GM21529 (cell line): ENCODE results near the gene COL7A1.

Experiments
- ATAC-seq: cut with Tn5 transposase; IDR thresholded peaks from one replicate; pipeline ENCODE4 v1.9.1; 2021; ENCODE audit not compliant: unreplicated experiment

Gene COL7A1

DNA sequence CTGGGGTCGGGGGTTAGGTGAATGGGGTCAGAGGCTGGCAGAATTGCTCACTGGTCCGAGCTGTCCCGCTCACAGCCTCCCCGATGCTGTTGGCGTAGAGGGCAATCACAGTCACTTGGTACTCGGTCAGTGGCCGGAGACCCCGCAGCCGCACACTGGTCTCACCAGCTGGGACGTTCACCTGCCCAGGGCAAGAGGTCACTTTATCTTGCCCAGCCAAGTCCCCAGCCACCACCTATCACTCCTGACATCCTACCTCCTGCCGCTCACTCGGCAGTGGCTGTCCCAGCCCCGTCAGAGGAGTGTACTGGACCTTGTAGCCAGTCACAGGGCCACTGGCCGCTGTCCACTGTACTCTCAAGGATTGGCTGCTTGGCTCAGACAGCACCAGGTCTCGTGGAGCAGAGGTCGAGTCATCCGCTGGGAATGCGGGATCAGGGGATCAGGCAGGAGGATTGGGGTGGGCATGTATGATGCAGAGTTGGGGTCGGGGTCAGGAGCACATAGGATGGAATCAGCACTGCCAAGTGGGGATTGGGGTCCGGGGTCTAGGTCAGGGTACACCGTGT is 2.5 kb downstream of the COL7A1 start:
- no peak for ATAC-seq

DNA sequence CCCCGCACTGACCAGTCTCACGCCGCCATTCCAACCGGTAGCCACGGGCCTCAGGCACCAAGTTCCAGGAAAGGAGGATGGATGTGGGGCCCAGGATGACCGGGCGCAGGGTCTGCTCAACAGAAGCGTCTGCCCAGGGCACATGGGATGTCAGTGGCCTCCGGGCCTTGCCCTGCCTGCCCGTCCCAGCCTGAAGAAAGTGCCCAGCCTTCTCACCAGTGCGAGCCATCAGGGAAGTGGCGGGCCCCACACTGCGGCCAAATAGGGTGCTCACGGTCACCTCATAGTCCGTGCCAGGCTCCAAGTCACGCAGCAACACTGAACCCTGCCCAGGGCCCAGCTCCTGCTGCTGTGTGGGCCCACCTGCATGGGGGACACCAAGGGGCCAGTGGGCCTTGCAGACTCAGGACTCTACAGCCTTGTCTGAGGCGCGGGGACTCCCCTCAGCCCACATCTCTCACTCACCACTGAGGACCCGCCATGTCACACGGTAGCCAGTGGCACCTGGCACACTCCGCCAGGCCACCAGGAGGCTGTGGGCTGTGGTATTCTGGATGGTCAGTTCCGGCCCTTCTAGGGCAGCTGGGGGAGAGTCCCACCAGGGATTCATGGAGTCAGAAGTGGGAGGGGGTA is 3.1 kb downstream of the COL7A1 start:
- ATAC-seq: no peak

DNA sequence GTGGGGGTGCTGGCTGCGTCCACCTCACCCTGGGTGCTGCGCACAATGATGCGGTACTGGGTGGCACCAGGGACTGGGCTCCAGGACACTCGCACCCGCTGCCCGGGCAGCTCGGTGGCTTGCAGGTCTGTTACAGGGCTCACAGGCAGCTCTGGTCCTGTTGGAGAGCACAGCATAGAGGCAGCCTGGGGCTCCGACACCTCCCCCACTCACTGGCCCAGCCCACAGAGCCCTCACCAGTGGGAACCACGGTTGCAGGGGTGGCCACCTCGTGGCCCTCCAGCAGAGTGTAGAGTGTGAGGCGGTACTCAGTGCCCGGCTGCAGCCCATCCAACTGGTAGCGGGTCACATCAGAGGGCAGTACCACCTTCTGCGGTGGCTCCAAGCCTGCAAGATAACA is 3.7 kb downstream of the COL7A1 start:
- no peak for ATAC-seq

DNA sequence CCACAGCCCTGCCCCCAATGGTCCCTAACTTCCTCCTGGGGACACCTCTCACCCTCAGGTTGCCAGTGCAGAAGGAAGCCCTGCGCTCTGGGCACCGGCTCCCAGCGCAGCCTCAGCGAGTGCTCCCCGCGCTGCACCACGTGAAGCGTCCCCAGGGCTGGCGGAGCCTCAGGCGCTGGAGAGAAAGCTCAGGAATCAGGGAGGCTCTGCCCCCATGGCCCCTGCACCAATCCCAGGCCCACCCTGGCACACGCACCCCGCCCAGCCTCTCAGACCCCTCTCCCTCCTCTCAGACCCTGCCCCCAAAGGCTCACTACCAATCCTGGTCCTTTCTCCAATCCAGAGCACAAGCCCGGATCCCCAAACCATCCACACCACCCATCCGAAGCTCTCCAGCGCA is 6.9 kb downstream of the COL7A1 start:
- ATAC-seq: no peak

DNA sequence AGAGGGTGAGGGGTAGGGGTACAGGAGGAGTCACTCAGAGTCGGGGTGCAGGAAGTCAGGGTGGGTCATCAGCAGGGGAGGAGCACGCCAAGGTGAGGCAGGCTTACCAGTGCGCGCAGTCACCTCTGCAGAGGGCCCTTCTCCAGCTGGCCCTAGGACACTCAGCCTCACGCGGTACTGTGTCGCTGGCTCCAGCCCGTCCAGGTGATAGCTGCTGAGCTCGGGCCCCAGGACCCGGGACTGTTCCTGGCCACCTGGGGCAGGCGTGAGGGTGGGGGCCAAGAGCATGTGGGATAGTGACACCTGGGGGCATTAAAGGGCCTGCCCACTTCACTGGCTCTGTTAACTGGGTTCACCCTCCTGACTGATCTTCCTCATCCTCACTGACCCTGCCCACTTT is 7.4 kb downstream of the COL7A1 start:
- no peak for ATAC-seq

DNA sequence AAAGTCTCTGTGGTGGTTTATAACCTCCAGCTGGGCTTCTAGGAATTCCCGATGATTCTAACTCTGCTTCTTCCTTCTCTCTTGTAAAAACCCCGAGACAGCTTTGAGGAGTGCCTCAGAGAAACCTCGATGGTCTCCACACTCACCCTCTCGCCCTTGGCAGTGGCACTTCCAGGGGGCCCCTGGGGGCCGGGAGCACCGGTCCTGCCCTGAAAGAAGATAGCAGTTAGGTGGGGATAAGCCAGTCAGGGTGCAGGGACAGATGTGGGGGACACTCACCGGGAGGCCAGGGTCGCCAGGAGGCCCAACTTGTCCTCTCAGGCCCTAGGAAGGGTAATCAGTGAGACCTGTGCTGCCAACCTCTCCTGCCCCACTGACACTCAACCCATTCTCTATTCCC is 9.7 kb downstream of the COL7A1 start:
- no peak for ATAC-seq

DNA sequence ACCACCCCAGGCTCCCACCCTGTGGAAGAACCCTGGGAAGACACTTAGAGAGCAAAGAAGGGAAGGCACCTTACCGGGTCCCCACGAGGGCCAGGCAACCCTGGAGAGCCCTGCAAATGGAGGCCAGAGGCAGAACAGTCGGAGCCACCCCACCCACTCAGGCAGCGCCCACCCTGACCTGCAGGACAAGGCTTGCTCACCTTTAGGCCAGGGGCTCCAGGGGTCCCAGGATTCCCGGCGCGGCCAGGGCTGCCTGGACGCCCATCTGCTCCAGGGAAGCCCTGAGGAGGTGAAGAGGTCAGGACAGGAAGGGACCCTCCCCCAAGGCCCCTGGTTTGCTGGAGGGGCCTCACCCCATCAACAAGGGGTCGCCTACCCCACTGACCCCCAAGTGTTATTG is 10.3 kb downstream of the COL7A1 start:
- ATAC-seq: no peak

DNA sequence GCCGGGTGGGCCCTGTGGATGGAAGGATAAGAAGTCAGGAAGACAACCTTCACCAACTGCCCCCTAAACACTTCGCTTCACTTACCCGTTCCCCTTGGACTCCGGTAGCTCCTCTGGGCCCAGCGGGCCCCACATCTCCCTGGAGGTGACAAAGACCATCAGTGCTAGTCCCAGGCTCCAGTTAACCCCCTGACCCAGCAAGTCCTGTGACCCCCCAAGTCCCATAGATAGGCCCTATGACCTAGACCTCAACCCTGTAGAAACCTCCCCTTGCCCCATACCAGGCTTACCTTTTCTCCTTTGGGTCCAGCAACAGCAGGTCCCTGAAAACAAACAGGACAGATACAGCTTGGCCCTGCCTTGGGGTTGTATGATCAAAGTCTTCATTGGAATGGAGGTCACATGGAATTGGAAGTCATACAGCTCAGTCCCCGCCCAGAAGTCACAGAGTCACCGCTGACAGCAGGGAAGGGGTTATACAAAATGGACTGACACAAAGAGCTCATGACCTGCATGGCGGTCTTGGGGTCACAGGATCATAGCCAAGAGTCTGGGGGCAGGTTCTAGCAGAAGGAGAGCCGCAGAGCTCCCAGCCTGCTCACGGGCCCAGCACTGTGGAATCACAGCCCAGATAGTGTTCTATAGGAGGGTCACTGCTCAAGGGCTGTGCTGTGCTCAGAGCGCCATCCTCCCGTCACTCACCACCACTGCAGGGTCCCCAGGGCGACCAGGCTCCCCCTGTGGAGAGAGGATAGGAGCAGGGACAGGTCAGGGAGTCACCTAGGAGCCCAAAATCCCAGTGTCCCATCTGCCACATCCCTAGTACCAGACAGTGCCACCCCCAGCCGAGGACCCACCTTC is 13.3 kb downstream of the COL7A1 start:
- no peak for ATAC-seq

DNA sequence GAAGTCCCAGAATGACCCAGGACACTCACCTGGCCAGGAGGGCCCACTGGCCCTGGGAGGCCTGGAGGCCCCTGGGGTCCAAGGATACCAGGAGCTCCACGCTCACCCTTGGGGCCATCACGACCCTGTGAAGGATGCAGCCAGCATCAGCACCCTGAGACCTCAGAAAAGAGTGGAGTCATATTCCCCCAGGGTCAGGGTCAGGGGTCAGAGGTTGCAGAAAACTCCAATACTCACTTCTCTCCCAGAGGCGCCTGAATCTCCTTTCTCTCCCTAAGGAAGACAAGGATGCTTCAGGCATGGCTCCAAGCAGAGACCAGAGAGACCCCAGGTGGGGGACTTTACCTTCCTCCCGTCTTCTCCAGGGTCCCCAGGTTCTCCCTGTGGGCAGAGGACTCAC is 18.5 kb downstream of the COL7A1 start:
- ATAC-seq: no peak

DNA sequence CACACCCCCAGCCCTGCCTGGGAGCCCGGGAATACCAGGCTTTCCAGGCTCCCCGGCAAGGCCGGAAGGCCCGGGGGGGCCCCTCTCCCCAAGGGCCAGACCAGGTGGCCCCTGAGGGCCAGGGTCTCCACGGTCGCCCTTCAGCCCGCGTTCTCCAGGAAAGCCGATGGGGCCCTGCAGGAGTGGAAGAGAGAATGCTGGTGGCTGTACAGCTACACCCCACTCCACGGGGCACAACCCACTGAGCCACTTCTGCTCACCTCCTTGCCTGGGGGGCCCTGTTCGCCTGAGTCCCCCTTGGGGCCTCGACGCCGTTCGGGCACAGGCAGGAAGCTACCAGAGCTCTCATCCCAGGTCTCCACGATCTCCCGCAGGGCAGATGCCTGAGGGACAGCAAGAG is 19.8 kb downstream of the COL7A1 start:
- ATAC-seq: no peak

DNA sequence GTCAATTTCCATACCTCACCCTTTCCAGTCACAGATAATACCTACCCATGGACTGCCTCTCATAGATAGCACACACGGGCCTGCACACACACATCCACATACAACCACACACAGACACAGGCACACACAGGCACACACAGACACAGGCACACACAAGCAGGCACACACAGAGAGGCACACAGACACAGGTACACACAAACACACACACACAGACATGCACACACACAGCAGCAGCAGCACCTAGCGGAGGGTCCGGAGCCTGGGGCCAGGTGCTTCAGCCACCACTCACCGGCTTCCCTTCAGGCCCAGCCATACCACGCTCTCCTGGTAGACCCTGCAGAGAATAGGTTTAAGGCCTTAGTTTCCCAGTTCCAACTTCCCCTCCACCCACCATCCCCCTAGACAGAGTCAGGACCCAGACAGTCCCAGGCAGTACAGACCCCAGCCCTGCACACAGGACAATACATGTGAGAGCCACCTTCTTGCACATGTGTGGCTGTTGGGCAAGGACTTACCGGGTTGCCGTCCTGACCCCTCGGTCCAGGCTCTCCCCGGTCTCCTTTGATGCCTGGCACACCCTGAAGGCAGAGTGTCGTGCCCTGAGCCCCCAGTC is 21.1 kb downstream of the COL7A1 start:
- ATAC-seq: no peak

DNA sequence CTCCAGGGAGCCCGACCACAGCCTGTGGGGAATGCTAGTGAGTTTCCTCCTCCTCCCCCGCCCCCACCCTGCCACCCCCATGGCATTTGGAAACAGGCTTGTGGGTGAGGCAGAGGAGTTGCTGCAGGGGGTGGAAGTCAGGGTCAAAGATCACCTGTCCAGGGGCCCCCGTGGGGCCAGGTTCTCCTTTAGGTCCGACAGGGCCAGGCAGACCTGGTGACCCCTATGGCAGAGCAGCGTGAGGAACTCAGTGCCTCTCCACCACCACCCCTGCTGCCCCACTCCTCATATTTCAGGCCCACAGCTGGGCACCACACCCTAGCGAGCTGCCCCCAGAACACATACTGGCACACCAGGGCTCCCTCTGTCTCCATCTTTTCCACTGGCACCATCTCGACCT is 22.6 kb downstream of the COL7A1 start:
- no peak for ATAC-seq

DNA sequence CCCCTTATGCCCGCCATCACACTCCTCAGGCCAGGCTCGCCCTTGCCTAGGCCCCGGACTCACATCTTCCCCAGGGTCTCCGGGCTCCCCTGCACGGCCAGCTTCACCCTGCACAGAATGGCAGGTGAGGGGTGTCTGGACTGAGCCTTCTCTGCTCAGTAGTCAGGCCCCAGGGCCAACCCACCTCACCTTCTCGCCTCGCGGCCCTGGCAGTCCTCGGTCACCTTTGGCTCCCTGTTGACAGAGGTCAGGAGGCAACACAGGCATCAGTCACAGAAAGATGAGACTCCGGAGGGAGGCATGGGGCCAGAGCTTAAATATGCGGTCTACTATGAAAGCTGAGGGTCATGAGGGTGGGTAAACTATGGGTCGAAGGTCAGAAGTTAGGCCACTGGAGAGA is 23.2 kb downstream of the COL7A1 start:
- no peak for ATAC-seq

DNA sequence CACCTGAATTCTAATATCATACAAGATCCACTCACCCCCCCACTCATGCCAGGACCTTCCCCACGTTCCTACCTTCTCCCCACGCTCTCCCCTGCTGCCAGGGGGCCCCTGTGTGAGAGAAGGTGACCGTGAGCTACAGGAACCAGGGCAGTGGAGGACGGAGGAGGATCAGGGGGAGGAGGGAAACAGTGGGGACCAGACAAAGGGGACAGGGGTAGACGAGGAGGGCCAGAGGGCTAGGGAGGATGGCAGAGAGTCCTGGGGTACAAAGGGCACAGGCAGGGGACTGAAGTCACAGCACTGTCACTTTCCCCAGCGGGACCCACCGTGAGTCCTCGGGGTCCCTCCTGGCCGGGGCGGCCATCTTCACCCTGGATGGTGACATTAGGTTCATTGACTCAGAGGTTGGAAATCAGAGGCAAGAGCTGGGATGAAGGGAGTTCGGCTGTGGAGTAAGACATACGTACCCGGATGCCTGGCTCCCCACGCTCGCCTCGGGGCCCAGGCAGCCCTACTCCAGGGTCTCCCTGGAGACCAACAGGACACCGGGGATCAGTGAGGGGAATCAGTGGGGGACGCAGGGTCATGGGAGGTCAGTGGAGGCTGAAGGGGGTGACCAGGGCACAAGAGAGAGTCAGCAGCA is 25.2 kb downstream of the COL7A1 start:
- ATAC-seq: no peak

DNA sequence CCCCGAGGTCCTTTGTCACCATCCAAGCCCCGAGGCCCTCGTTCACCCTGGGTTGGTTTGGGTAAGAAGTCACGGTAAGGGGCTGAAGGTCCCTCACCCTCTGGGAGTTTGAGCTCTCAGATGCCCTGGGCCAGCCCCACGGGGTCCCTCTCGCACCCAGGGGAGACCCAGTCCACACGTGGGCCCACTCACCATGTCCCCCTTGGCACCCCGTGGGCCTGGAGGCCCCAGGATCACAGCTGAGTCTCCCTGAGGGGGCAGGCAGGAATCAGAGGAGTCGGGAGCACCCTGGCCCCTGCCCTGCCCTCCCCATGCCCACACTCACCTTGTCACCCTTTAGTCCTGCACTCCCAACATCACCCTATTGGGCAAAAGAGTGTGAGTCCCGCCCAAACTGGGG is 25.7 kb downstream of the COL7A1 start:
- ATAC-seq: no peak

DNA sequence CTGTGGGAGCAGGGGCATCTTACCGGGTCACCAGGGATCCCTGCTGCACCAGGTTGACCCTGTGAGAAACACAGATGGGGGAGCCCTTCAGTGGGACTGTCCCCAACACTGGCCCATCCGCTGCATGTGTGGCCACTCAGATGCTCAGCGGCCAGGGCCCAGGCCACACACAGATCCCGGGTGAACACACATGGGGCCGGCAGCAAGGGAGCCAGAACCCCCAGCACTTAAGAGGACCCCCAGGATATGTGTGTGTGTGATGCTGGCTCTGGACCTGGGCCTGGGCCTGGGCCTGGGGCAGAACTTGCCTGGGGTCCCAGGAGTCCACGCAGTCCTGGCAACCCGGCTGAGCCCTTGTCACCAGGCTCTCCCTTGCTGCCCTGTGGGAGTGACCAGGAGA is 26.7 kb downstream of the COL7A1 start:
- no peak for ATAC-seq

DNA sequence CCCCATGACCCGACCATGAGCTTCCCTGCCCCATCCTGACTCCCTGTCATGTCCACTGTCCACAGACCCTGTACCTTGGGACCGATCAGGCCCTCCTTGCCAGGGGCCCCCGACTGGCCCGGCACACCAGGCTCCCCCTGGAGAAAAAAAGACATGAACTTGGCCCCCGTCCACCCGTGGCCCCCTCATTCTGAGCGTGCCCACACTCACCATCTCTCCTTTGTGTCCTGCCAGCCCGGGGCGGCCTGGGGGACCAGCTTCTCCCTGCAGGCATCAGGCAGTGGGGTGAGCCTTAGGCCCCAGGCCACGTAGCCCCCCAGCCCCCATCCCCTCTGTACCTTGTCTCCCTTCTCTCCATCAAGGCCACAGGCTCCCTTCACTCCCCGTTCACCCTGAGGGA is 27.6 kb downstream of the COL7A1 start:
- ATAC-seq: no peak

DNA sequence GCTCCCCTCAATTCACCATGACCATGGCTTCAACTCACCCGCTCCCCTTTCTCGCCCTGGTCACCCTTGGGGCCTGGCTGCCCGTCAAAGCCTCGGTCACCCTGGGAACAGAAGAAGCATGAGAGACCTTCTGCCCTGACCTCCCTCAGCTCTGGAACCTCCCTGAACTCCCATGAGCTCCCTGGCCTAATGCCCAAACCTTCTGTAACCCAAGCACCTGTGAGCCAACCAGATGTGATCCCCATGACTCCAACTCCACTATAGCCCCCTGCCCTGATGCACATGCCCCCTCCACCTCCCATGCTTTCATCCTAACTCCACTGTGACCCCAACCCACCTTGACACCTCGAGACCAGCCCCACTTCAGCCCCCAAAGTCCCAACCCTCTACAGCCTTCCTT is 28.0 kb downstream of the COL7A1 start:
- no peak for ATAC-seq

DNA sequence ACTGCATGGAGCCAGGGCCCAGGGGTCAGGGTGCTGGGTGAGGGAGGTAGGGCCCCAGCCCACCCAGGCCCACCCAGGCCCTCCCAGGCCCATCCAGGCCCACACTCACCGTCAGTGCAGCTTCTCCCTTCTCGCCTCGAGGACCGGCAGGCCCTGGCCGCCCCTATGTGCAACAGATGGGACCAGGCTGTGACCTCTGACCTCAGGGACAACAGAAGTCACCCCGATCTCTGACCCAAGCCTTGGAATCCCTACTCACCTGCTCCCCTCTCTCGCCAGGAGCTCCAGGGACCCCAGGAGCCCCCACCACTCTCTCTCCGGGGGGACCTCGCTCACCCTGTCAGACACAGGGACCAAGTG is 28.7 kb downstream of the COL7A1 start:
- no peak for ATAC-seq

DNA sequence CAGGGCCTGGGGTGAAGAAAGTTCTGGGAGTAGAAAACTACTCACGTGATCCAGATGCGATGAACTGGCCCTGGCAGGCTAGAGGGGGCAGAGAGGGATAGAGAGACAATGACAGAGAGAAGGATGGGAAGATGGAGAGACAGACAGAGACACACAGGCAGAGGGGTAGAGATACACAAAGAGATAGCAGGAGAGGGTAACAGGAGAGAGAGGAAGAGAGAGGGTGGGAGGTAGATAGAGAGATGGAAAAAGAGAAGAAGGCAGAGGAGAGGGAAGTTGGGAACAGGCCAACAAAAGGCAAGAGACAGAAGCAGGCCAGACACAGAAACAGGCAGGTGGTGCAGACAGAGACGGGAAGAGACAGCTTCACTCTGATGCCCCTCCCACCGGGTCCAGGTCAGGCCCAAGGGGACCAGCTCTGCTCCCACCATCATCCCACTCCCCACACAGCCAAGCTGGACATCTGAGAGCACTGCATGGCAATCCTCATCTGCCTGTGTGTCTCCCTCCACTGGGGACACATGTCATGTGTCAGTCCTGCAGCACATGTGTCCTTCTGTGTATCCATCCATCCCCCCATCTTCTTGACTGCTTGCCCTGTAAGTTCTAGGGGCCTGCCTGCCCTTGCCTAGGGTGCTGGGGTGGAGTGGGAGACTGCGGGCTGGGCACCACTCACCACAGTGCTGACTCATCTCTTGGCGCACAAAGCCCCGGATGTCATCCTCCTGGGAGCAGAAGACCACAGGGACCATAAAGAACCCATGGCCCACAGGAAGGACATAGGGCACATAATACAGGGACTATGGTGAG is 29.3 kb downstream of the COL7A1 start:
- ATAC-seq: no peak

DNA sequence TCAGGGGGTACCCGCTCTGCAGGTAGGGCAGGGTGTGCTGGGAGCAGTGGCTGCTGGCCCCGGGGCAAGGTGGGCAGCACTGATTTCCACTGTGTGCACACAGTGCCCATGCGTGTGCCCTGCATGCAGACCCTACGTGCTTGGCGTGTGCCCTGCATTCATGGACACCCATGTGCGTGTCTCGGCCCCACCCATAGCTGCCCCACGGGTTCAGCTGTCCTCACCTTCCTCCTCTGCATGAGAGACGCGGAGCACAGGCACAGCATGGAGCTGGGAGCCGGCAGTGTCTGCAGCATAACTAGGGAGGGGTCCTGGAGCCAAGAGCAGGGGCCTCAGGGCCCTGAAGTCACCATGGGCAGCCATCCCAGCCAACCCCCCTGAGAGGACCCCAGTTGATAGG is 29.9 kb downstream of the COL7A1 start:
- ATAC-seq: no peak
